Left lung (tissue), 10 donors: ENCODE measurements around the gene DCDC2. TPM values are rescaled to one million over a fixed set of nuclear protein-coding genes. Genes with fewer than 3 reads are reported as not detected.

ENCODE experiments used
- ATAC-seq: fragments of 200-7000 bp; cut with Tn5 transposase; one replicate; pipeline ENCODE4 v1.9.1; 2020; ENCODE audit warnings: moderate library complexity
- DNase-seq, 4 donors: peaks; one replicate each; pipeline ENCODE4 v3.0.0-alpha.2; 2013 to 2020
- H3K27ac ChIP-seq, 2 donors: fragments of 200-600 bp; sonication (generic) in 1 of 2; one replicate each; pipeline versions ENCODE4 v1.5.0 to v1.8.0; 2020 to 2021
- H3K27me3 ChIP-seq, 2 donors: fragments of 200-600 bp; sonication (generic) in 1 of 2; one replicate each; pipeline versions ENCODE4 v1.5.0 to v1.8.0; 2020 to 2021
- H3K36me3 ChIP-seq, 2 donors: fragments of 200-600 bp; sonication (generic) in 1 of 2; one replicate each; pipeline versions ENCODE4 v1.5.0 to v1.8.0; 2020 to 2021
- H3K4me1 ChIP-seq, 2 donors: fragments of 200-600 bp; one replicate each; pipeline ENCODE4 v1.8.0; 2021
- H3K4me3 ChIP-seq, 2 donors: fragments of 200-600 bp; sonication (generic) in 1 of 2; one replicate each; pipeline versions ENCODE4 v1.5.0 to v1.8.0; 2020 to 2021; ENCODE audit warnings: mild to moderate bottlenecking in 1 of 2
- H3K9me3 ChIP-seq, 2 donors: fragments of 200-600 bp; sonication (generic) in 1 of 2; one replicate each; pipeline versions ENCODE4 v1.5.0 to v1.8.0; 2020 to 2021
- CTCF ChIP-seq, 2 donors: fragments of 200-600 bp; sonication (generic) in 1 of 2; IDR thresholded peaks; one replicate each; pipeline versions ENCODE4 v1.5.0 to v1.8.0; 2021; ENCODE audit warnings: antibody characterized with exemption in 2 of 2
- intact Hi-C, 2 donors: fragments of 100-400 bp; cut with DNase I; formaldehyde crosslinking; loops; one replicate each; pipeline versions ENCODE4 v1.11.2 to v1.14.2; 2022
- polyA plus RNA-seq, 6 donors: library from polyadenylated mRNA; unstranded; fragments of 120-200 nt; gene quantifications; one replicate each; pipeline ENCODE4 v1.2.1, GENCODE V29; 2013; ENCODE audit not compliant: insufficient read length in 6 of 6
- total RNA-seq, 2 donors: library from RNA; stranded (reverse); fragmentation: NEBNext Ultra II Directional; extraction: Animal tissue kit (Norgen Biotek cat#: 25700); gene quantifications; one replicate each; pipeline ENCODE4 v1.2.1, GENCODE V29; 2021
- donor health status: DM: no; HTN: yes; CAD: no.
- donor health status: DM: no; HTN: no; CAD: no.

DCDC2 gene
- total and polyA plus RNA-seq, 8 donors: 7.8 to 13.7 (median 10.5) TPM

- peak; percentile 63 to 69 for TF ChIP-seq CTCF (IDR thresholded peaks at IDR 0.05)
- Histone ChIP-seq H3K9me3 (no peaks in the 10 kb centered on the region), H3K4me1 (peaks cover 0 to 19% of the 10 kb centered on the region in 2 donors), H3K27me3 (peaks cover 5 to 61% of the 10 kb centered on the region in 2 donors), H3K4me3 (peak overlapping the region; percentile 34 to 38), H3K27ac (peak overlapping the region; percentile 47 to 70), H3K36me3 (no peaks in the 10 kb centered on the region)
- DNase-seq: peak; percentile 50 to 91 (median 84)
- intact Hi-C loops: no loop called here
- peak; percentile 87 for ATAC-seq
Measured at GRCh38 chr6:24359640-24360454, 2.0 kb upstream of the DCDC2 start.

- H3K36me3 ChIP-seq: no peaks in the 10 kb centered on the region
- H3K4me1 ChIP-seq: peaks cover 0 to 19% of the 10 kb centered on the region in 2 donors
- no peak for ATAC-seq
- intact Hi-C loops: no loop called here
- no peak for DNase-seq
- peak overlapping the region in 1 of 2 donors; percentile 33 for H3K27ac ChIP-seq
- peaks cover 5 to 52% of the 10 kb centered on the region in 2 donors for H3K27me3 ChIP-seq
- no peak for TF ChIP-seq CTCF (IDR thresholded peaks at IDR 0.05)
- H3K4me3 ChIP-seq: peak overlapping the region; percentile 23 to 39
- H3K9me3 ChIP-seq: no peaks in the 10 kb centered on the region
Measured at GRCh38 chr6:24358219-24358821, 461 bp upstream of the DCDC2 start.

- no peak overlapping the region for H3K27ac ChIP-seq
- H3K4me3 ChIP-seq: peak overlapping the region in 1 of 2 donors; percentile 39
- no peak for TF ChIP-seq CTCF (IDR thresholded peaks at IDR 0.05)
- ATAC-seq (no peak), DNase-seq (no peak)
- H3K36me3 ChIP-seq: no peaks in the 10 kb centered on the region
- no peaks in the 10 kb centered on the region for H3K9me3 ChIP-seq
- intact Hi-C loops: no loop called here
- H3K27me3 ChIP-seq: peaks cover 5 to 37% of the 10 kb centered on the region in 2 donors
- H3K4me1 ChIP-seq: peaks cover 0 to 19% of the 10 kb centered on the region in 2 donors
Measured at GRCh38 chr6:24356310-24356973, 1.4 kb downstream of the DCDC2 start.

- ATAC-seq (no peak), DNase-seq (no peak)
- TF ChIP-seq CTCF (IDR thresholded peaks at IDR 0.05): no peak
- no peak overlapping the region for H3K27ac ChIP-seq
- intact Hi-C loops: no loop called here
- H3K27me3 ChIP-seq: peaks cover 5 to 31% of the 10 kb centered on the region in 2 donors
- H3K4me3 ChIP-seq: no peak overlapping the region
- H3K36me3 ChIP-seq: no peaks in the 10 kb centered on the region
- H3K9me3 ChIP-seq: no peaks in the 10 kb centered on the region
- peaks cover 0 to 19% of the 10 kb centered on the region in 2 donors for H3K4me1 ChIP-seq
Measured at GRCh38 chr6:24355393-24355792, 2.5 kb downstream of the DCDC2 start.

- H3K4me1 ChIP-seq: peaks cover 0 to 10% of the 10 kb centered on the region in 2 donors
- no peak for TF ChIP-seq CTCF (IDR thresholded peaks at IDR 0.05)
- intact Hi-C loops: no loop called here
- no peak for ATAC-seq
- H3K9me3 ChIP-seq: no peaks in the 10 kb centered on the region
- H3K4me3 ChIP-seq: no peak overlapping the region
- no peaks in the 10 kb centered on the region for H3K36me3 ChIP-seq
- H3K27ac ChIP-seq: no peak overlapping the region
- no peak for DNase-seq
- peaks cover 5 to 26% of the 10 kb centered on the region in 2 donors for H3K27me3 ChIP-seq
Measured at GRCh38 chr6:24353861-24354260, 4.0 kb downstream of the DCDC2 start.
